Activated T-cell treated with anti-CD3 and anti-CD28 coated beads, Interleukin-2, amount 50 U/mL, for 48 hours (primary cell): ENCODE measurements around the gene MGMT.
"Not testable (repeated sequence)": the region's sequence is repeated elsewhere in the genome, so short reads cannot be mapped to it uniquely, and the experiment has no call there.

ENCODE experiments used
- DNase-seq, 2 experiments: peaks; one replicate each; pipeline ENCODE4 v3.0.0-alpha.2; 2020

The MGMT gene

DNA sequence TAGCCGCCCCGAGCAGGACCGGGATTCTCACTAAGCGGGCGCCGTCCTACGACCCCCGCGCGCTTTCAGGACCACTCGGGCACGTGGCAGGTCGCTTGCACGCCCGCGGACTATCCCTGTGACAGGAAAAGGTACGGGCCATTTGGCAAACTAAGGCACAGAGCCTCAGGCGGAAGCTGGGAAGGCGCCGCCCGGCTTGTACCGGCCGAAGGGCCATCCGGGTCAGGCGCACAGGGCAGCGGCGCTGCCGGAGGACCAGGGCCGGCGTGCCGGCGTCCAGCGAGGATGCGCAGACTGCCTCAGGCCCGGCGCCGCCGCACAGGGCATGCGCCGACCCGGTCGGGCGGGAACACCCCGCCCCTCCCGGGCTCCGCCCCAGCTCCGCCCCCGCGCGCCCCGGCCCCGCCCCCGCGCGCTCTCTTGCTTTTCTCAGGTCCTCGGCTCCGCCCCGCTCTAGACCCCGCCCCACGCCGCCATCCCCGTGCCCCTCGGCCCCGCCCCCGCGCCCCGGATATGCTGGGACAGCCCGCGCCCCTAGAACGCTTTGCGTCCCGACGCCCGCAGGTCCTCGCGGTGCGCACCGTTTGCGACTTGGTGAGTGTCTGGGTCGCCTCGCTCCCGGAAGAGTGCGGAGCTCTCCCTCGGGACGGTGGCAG, at the start of gene MGMT:
Gene MGMT (plus strand): TSS at position 539 of the 656 bp plus-strand sequence.
- peak; percentile 99 for DNase-seq

DNA sequence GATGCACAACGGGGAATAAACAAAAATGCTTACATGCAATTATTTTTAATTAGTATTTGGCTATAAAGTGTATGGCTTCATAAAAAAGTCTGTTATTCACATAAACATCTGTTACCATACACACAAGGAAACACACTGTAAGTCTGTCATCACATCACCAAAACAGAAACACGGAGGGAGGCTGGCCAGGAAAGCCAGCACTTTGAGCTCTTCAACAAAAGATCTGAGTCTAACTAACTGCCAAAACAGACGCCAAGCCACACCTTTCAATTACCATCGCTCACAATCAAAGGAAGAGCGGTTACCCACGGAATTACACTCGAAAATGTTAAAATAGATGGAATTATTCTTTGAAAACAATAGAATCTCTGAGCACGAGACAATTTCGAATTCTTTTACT, 49.2 kb upstream of the MGMT start:
- DNase-seq, result no peak

DNA sequence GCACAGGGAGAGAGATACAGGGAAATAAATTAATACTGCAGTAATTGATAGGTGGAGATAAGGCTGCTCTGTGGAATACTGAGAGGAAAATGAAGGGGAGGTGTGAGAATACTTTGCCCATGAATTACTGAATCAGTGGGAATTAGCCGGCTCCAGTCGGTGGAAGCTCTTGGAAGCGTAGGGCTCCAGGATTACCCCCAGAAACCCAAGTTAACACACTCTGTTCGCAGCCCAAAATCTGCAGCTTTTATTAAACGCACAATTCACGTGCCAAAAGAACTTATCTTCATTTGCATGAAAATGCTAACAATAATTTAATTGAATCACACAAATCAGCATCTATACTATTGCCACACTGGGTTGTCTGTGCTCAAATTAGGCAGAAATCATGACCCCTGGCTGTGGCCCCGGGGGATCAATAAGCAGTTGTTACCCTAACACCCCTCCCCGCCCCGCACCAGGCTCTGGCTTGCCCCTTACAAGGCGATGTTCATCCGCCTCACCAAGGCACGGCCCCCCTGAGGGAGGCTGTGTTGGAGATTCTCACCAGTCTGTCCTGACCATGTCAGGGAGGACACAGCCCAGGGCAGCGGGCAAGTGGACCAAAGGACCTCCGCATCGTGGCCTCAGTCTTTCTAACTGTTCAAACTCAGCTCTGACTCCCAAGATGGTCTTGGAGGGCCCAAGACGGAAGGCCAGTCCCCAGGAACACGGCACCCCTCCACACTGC, 48.4 kb upstream of the MGMT start:
- DNase-seq, result no peak

DNA sequence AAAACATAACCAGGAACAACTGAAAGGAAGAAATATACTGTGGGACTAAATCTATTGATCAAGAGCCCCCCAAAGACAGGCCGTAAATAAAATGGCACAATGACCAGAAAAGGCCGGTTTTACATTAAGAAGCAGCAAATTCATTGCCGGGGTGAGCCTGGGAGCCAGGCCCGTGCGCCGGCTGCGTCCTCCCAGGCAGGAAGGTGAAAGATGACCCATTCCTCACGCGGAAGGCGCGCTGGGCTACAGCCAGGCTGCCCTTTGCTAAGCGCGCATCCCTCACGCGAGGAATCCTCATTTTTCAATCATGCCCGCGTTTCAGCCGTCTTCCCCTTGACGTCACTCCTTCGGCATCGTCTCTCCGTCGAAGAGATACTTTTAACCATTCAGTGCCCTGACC, 47.6 kb upstream of the MGMT start:
- no peak for DNase-seq

DNA sequence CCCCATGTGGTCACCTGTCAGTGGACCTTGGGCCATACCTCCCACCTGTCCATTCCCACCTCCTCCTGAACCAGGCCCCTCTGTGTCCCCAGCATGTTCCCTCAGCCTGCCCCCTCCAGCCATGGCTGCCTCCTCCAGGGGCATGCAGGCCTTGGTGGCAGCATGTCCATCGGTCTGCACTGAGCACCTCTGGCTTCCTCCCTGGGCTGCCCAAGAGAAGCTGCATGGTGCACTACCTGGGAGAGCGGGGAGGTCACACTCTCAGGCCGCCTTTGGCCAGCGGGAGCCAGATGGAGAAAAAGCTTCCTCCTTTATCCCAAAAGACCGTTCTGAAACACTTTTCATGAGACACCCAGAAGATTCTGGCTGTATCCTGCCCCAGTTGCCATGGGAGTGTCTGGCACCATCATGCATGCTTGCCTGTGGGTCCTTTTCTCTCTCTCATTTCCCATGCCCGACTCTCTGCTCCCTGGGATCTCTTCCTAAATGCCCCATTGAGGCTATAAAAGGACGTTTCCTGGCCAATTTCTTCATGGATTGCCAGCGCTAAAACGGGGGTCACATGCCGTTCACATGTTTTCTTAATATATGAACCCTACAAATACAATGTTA, 45.5 kb upstream of the MGMT start:
- DNase-seq, result no peak

DNA sequence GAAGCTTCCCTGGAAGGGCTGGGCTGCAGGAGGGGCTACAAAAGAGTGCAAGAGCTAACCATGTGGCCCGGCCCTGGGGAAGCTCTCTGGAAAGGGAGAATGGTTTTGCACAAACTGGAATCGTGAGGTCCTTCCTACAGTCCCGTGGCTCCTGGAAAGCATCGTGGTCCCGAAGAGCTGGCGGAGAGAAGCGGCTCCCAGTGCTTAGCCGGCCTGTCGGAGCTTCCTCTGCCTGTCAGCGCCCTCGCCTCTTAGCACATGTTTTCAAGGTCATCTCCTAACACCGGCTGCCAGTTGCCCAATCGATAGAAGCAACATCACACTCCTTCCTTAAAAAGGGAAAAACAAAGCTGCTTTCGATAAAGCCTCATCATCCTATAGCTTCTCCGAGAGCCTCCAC, 42.1 kb upstream of the MGMT start:
- no peak for DNase-seq

DNA sequence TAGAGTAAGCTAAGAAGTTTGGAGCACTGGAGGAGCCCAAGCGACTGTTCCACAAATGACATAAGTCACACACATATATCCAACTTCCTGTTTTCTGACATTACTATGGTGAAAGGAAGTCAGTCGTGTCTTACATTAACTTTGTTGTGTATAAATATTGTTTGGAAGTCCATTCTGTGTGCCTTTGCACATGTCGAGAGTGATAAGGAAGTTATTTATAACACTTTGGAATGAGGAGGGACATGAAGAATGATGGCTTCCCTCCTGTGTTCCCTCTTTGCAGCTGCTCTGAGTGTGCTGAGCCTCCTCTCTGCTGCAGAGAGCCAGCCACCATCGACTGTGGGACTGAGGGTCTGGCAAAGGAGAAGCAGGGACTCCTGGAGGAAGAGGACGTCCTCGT, 40.4 kb upstream of the MGMT start:
- DNase-seq, result no peak

DNA sequence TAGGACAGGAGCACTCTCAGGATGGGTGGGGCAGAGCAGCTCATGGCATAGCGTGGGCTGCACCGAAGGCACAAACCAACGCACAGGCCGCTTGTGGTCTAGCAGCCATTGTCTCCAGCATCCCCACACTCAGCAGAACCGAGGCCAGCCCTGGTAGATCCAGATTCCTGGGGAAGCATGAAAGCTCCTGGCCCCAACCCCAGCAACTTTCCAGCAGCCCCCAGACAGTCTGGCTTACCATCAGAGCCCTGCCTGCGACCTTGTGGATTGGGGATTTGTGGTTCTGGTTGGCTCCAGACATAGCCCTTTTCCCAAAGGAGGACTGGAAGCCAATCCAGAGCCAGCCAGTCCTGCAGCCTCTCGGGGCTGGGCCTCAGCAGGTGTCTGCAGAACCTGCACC, 33.8 kb upstream of the MGMT start:
- no peak for DNase-seq

DNA sequence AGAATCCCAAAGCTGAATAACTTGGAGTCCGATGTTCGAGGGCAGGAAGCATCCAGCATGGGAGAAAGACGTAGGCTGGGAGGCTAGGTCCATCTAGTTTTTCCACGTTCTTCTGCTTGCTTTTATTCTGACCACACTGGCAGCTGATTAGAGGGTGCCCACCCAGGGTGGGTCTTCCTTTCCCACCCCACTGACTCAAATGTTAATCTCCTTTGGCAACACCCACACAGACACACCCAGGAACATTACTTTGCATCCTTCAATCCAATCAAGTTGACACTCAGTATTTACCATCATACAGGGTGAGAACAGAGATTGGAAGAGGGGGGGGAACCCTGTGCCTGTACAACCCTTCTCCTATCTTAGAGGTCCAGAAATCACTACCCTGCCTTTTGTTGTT, 31.3 kb upstream of the MGMT start:
- DNase-seq, result not testable (repeated sequence)

DNA sequence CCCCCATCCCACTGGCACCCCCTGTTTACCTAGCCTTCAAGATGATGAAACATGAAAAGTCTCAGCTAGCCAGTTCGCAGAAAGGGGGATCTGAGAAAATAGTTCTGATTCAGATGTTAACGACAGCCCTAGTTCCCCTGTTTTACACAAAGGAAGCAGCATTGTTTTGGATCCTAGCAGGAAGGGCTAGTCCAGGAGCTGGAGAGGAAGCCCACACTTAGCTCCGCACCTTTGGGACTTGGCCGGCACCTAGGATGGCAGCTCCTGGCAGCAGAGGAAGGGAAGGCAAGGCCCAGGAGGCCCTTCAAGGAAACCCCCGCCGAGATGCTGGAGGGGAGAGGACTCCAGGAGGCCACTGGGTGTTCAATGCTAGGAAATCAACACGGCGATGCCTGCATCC, 29.0 kb upstream of the MGMT start:
- DNase-seq, result no peak

DNA sequence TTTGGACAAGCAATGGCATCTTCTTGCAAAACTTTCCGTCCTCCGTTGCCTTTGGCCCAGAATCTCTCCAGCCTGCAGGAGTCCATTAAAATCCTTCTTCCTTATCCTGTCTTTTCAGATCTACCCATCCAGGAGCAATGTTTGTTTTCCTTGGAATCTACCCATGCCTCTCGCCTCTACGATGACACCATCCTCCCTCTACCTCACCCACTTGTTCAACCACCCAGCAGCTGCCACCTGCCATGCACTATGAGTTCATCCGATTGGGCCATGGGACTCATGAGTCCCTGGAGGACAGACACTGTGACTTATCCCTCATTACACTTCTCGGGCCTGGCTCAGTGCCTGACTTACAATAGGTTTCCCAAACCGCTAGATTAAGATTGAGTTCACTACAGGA, 26.8 kb upstream of the MGMT start:
- DNase-seq, result no peak

DNA sequence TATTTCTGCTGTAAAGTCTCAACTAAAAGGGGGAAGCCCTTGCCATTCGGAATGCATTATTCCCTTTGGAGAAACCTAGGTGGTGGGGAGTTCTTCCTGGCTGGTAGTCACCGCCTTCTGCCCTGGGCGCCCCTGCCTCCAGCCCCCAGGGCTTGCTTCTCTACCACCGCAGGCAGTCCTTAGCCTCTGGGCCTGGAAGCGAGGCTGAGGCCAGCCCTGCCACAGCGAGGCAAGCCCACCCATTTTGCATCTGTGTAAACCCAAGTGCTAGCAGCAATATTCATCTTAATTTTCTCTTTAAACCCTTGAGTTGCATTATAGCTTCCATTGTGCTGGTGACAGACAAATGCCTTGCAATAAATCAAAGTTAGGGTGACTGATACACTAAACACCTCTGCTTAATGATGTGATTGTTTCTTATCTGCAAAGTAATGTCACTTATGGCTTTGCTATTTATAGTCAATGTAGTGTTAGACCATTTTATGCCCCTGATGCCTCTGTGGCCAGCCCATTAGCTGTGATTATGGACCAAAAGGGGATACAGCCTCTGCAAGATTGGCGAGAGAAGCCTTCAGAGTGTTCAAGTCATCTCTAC, 26.2 kb upstream of the MGMT start:
- no peak for DNase-seq

DNA sequence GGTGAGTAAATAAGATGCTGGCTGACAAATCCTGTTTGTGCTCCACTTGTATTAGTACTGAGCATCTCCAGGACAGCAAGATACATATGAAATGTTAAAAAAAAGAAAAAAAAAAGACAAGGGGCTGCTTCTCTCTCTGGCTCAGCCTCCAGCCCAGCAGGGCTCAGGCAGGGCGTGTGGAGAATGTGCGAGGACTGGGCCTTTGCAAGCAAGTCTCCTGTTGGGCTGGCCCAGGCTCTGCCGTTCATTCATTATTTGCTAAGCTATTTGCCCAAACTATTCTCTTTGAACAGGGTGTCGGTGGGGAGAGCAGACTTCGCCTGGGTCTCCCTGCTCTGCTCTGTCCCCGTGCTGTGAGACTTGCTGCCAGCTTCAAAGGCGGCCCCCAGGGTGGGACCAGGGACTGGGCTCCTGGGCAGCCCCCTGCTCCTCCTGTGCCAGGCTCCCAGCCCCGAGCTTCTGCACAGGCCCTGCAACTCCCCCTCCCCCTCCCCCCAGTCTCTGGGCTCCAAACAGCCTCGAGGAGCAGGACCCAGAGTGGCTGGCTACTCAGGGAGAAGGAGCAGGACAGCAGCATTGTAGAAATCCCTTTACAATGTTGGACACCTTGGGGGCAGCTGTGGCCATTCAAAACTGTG, 25.6 kb upstream of the MGMT start:
- DNase-seq, result no peak

DNA sequence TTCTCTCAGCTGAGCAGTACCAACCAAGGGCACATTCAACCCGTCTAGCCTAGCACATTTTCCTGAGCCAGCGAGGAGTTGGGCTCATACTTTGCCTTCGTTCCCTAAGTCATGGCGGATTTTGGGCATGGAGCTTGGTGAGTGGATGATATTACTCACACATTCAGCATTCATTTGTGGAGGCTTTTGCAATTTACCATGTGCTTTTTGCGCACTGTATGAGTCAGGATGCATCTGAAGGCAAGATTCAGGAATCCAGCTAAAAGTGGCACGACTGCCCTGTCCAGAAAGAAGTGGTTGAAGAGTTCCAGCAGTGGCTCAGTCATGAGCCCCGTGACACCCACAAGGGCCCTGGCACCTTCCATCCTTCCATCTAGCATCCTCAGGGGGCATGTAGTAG, 24.2 kb upstream of the MGMT start:
- DNase-seq, result no peak

DNA sequence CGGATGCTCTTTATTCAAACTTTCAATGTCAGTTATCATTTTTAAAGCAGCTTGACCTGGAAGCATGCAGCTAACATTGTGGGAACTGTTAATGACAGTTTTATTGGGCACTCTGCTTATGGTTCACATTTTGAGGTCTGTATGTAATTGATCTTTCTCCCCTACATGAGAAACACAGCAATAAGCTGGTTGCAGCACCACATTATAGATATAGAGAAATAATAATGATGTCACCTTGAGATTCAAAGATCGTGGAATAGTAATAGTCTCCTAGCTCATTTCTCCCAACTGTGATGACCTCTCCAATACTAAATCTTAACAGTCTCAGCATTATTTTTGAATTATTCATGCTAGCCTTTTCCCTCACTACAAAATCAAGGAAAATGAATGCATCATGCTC, 22.7 kb upstream of the MGMT start:
- DNase-seq, result no peak

DNA sequence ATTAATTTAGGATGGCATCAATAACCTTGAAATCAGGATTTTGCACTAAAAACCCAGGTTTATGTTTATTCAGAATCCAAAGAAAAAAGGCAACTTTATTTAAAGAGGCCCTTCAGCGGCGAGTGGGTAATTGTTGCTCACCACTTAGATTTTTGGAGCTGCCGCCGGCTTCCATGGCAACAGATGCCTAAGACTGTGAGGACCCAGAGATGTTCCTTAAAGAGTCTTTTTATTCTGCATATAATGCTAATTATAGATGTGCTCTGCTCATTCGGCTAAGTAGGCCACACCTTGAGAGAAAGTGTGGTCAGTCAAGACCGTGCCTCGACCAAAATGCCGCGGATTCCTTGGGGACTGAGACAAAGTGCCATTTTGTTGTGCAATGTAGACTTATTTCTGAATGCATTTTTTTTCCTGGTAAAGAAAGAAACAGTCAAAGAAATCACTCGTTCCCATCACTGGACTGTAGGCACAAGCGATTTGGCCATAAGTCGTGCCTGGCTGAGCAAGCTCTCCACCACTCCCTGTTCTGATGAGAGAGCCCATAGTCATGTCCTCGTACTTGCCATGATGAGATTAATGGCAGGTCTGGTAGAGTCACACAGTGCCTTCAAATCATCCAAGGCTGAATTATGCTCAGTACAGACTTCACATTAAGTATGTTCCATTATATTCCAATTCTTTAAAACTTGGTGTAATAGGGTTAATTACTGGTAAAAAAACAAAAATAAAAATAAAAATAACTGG, 21.4 kb upstream of the MGMT start:
- no peak for DNase-seq

DNA sequence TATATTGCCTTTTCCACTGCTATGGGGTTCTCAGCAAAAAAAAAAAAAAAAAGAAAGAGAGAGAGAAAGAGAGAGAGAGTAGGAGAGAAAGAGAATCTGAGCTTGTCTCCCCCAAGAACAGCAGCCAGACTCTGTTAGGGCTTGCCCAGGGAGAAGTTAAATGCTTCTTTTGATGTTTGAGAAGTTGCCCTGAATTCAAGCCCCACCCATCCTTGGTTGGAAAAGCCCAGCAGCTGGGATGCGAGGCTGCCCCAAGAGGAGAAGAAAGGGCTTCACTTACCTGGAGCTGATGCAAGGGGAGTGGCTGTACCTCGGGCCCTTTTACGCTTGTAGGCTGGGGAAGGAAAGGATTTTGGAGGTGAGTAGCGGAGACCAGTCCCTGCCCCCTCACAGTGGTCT, 20.9 kb upstream of the MGMT start:
- DNase-seq, result no peak

DNA sequence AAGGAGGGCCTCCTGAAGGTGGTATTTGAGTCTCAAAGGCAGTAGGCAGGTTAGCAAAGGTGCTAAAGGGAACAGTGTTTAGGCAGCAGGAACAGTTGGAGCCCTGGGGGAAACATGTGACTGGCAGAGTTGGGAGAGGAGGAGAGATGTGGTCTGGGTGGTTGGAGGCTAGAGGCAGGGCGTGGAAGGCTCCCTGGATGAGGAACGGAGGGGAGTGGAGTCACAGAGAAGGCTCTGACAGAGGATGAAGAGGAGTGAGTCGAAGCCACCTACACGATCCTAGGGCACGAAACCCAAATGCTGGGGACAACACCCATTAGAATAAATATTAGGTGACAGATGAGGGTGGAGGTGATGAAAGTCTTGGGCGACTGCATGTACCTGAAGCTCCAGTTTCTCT, 19.6 kb upstream of the MGMT start:
- no peak for DNase-seq

DNA sequence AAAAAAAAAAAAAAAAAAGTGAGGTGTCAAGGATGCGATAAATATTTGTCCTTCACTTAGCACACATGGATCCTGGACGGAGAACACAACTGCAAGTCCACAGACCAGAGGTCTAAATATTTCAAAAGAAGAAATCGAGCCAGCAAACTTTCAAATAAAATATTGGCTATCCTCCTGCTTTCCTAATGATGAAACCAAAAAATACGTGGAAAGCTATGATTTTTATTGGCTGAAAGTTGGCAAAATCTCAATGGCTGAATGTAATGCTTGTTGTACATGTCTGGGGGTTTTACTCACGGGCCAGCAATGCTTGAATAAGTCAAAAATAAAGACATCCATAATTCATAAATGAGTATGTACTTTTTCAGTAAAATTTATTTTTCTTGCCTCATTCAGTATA, 19.0 kb upstream of the MGMT start:
- no peak for DNase-seq

DNA sequence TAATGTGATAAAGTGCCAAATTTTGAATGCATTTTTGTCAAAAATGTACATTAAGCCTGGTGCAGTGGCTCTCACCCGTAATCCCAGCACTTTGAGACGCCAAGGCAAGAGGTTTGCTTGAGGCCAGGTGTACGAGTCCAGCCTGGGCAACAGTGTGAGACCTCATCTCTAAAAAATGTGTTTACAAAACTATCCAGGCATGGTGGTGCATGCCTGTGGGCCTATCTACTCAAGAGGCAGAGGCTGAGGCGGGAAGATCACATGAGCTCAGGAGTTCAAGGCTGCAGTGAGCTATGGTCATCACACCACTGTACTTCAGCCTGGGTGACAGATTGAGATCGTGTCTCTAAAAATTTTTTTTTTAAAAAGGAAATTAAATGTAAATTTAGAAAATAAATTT, 18.5 kb upstream of the MGMT start:
- DNase-seq, result no peak

DNA sequence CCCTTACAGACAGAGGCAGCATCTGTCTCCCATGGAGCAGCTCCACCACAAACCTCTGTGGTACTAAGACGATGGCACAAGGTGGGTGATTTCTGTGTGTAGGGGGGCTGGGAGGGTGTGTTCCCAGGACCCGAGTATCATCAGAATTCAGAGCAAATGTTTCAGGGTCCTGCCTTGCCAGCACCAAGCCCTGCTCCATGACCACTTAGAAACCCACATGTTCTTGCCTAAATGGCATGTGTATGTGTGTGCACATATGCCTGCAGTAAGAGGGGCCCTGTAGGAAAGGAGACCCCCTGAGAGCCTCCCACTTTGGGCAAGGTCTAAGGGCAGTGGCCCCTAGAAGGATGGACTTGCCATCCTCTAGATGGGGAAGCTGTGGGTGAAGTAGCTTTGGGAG, 17.1 kb upstream of the MGMT start:
- no peak for DNase-seq

DNA sequence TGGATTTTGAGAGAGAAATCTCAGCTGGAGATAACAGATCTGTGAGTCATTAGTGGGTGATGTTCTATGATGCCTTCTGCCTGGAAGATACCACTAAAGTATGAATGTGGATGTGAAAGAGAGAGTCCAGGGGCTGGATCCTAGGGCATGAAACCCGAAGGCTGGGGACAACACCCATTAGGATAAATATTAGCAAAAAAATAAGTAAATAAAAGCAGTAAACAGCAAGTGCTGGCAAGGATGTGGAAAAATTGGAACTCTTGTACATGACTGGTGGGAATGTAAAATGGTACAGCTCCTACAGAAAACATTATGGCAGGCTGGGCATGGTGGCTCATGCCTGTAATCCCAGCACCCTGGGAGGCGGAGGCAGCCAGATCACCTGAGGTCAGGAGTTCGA, 16.6 kb upstream of the MGMT start:
- no peak for DNase-seq

DNA sequence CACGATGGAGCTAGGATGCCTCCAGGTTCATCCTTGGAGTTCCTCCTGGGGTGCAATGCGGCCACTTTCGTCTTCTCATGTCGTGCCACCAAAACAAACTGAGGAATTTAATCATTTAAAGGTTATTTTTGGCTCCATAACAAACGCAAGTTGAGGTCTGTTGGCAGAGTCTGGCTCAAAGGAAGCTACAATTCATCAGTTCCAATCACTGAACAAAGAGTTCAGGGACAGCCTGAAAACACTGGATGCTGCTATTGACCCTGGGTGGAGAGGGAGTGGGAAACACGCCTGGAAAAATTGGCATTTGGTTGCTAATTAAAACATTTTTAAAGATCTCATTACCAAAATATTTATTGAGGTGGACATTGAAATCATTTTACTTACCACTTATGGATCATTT, 11.4 kb upstream of the MGMT start:
- DNase-seq, result no peak
